Measurements from ENCODE around the gene KLK3.
"Not testable (repeated sequence)": the region's sequence is repeated elsewhere in the genome, so short reads cannot be mapped to it uniquely, and the experiment has no call there.

KLK3 gene

GRCh38 chr19:50854636-50855410 lies at the start of gene KLK3:
Gene KLK3 (plus strand): TSS chr19:50854915. CDS start chr19:50854956, 41 bp downstream.
- no peak within 1 kb of the TSS for H3K4me3 ChIP-seq (replicated peaks; ENCODE audit: low read depth, low read length)
- no peak for TF ChIP-seq CTCF (IDR thresholded peaks at IDR 0.05; ENCODE audit: low read depth, low read length, missing control alignments)
- DNase-seq (ENCODE audit: extremely low read depth, low read depth) = no peak

GRCh38 chr19:50808856-50809255 lies 45.9 kb upstream of the KLK3 start:
- no peak for TF ChIP-seq CTCF (IDR thresholded peaks at IDR 0.05; ENCODE audit: low read depth, low read length, missing control alignments)
- DNase-seq (ENCODE audit: extremely low read depth, low read depth) = no peak
- H3K4me3 ChIP-seq (replicated peaks; ENCODE audit: low read depth, low read length) = no peak overlapping the region

GRCh38 chr19:50811622-50812238 lies 43.0 kb upstream of the KLK3 start:
- not testable (repeated sequence) for H3K4me3 ChIP-seq (replicated peaks; ENCODE audit: low read depth, low read length); DNase-seq (ENCODE audit: extremely low read depth, low read depth)

GRCh38 chr19:50812474-50812873 lies 42.2 kb upstream of the KLK3 start:
- TF ChIP-seq CTCF (IDR thresholded peaks at IDR 0.05; ENCODE audit: low read depth, low read length, missing control alignments) = no peak
- no peak overlapping the region for H3K4me3 ChIP-seq (replicated peaks; ENCODE audit: low read depth, low read length)
- no peak for DNase-seq (ENCODE audit: extremely low read depth, low read depth)

- DNase-seq (ENCODE audit: extremely low read depth, low read depth) = no peak
- TF ChIP-seq CTCF (IDR thresholded peaks at IDR 0.05; ENCODE audit: low read depth, low read length, missing control alignments) = no peak
Observed at GRCh38 chr19:50814883-50815282, 39.8 kb upstream of the KLK3 start.

GRCh38 chr19:50815439-50815838 lies 39.3 kb upstream of the KLK3 start:
- DNase-seq (ENCODE audit: extremely low read depth, low read depth) = no peak
- TF ChIP-seq CTCF (IDR thresholded peaks at IDR 0.05; ENCODE audit: low read depth, low read length, missing control alignments) = no peak
- no peak overlapping the region for H3K4me3 ChIP-seq (replicated peaks; ENCODE audit: low read depth, low read length)

More at GRCh38 chr19:50814883-50815282, 39.8 kb upstream of the KLK3 start:
- H3K4me3 ChIP-seq (replicated peaks; ENCODE audit: low read depth, low read length) = no peak overlapping the region
